Stimulated activated CD4-positive, alpha-beta T cell treated with anti-CD3 and anti-CD28 coated beads, Interleukin-1b, Interleukin-23, amount 100 ng/mL, for 48 hours (primary cell): ENCODE results near the gene IL17RE.
A peak's percentile ranks its signal among the peaks of the same experiment; 100 is the strongest.
"Not testable (repeated sequence)": the region's sequence is repeated elsewhere in the genome, so short reads cannot be mapped to it uniquely, and the experiment has no call there.

Source experiments
- DNase-seq: peaks from one replicate; pipeline ENCODE4 v3.0.0-alpha.2; 2020

The IL17RE gene

GRCh38 chr3:9881441-9881840 is 21.2 kb upstream of the IL17RE start:
- DNase-seq: no peak

- no peak for DNase-seq
These were observed 18.7 kb upstream of the IL17RE start for GRCh38 chr3:9883706-9884554.

GRCh38 chr3:9884555-9885165 is 18.0 kb upstream of the IL17RE start:
- DNase-seq: no peak

GRCh38 chr3:9886328-9886727 is 16.3 kb upstream of the IL17RE start:
- DNase-seq: no peak

DNA sequence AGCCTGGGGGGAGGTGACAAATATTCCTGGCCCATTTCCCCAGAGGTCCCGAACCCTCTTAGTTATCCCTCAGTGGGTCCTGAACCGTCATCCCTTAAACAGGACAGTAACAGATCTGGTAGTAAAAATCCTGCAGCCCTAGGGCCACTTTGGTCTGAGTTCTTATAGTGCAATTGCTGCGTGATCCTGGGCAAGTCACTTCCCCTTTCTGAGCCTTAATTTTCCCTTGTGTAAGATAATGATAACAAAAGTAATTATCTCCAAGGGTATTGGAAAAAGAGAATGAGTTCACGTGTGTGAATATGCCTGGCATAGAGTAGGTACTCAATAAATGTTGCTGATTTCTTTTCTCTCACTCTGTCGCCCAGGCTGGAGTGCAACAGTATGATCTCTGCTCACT is 15.2 kb upstream of the IL17RE start:
- no peak for DNase-seq

- no peak for DNase-seq
These were observed 14.1 kb upstream of the IL17RE start for GRCh38 chr3:9888540-9888939.

DNA sequence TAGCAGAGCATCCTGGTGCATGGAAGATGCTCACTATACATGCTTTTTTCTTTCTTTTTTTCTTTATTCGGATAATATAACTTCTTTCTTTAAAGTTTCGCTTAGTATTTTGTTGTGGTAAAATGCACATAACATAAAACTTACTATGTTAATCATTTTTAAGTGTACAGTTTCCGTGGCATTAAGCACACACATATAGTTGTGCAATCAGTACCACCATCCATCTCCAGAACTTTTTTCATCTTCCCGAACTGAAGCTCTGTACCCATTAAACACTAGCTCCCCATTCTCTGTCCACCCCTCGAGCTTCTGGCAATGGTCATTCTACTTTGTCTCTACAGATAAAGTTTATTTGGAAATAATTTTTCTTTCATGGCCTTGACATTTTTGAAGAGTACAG is 13.2 kb upstream of the IL17RE start:
- no peak for DNase-seq

DNA sequence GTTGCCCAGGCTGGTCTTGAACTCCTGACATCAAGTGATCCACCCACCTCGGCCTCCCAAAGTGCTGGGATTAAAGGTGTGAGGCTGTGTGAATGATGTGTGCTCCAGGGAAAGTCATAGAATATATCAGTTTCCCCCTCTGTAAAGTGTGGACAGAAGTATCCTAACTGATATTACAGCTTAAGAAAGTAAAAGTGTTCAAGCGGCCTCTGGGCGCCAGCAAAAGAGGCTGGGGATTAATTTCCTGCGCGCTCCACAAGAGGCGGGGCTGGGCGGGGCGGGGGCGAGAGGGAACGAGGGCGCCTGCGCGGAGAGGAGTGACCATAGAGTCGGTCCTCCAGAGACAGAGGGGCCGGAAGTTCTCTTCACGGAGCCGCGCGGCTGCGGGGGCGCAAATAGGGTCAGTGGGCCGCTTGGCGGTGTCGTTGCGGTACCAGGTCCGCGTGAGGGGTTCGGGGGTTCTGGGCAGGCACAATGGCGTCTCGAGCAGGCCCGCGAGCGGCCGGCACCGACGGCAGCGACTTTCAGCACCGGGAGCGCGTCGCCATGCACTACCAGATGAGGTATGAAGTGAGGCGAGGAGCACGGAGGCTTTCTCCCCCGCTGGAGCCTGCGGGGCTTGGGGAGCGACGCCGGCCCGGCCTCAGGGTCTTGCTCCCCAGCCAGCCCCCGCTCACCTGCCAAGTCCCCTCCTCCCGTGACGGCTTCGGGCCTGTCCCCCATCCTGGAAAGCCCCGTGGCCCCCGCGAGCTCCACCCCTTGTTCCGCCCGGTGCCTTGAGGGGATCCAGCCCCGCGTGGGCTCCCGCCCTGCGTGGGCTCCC is 12.2 kb upstream of the IL17RE start, which contains the start of gene JAGN1:
Gene JAGN1 (plus strand): TSS at position 362 of the 823 bp plus-strand sequence. CDS start 113 bp downstream, at position 475.
- peak; percentile 91 for DNase-seq

GRCh38 chr3:9891072-9891622 is 11.5 kb upstream of the IL17RE start:
- DNase-seq: no peak

GRCh38 chr3:9893739-9894138 is 8.9 kb upstream of the IL17RE start:
- no peak for DNase-seq

DNA sequence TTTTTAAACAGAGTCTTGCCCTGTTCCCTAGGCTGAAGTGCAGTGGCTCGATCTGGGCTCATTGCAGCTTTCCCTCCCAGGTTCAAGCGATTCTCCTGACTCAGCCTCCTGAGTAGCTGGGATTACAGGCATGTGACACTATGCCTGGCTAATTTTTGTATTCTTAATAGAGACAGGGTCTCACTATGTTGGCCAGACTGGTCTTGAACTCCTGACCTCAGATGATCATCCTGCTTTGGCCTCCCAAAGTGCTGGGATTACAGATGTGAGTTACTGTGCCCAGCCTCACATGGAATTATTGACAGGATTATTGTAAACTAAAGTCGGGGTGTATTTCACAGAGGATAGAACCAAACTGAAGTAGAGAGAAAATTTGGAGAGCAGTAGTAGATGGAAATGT is 6.9 kb upstream of the IL17RE start:
- DNase-seq: not testable (repeated sequence)

- not testable (repeated sequence) for DNase-seq
These were observed 5.8 kb upstream of the IL17RE start for GRCh38 chr3:9896755-9897407.

- DNase-seq: no peak
These were observed 5.0 kb upstream of the IL17RE start for GRCh38 chr3:9897408-9898372.

- DNase-seq: no peak
These were observed 4.0 kb upstream of the IL17RE start for GRCh38 chr3:9898467-9899241.

- DNase-seq: no peak
These were observed 3.3 kb upstream of the IL17RE start for GRCh38 chr3:9899289-9899791.

DNA sequence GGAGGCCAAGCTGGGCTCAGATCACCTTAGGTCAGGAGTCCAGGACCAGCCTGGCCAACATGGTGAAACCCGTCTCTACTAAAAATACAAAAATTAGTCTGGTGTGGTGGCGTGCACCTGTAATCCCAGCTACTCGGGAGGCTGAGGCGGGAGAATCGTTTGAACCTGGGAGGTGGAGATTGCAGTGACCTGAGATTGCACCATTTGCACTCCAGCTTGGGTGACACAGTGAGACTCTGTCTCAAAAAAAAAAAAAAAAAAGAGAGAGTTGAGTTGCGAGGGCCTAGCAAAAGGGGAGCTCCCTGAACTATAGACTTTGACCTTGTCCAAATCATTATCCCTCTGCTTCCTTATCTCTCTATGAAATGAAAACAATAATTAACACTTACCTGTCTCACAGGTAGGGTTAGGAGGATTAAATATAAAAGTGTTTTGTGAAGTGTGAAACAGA is 1.7 kb upstream of the IL17RE start:
- DNase-seq: not testable (repeated sequence)

DNA sequence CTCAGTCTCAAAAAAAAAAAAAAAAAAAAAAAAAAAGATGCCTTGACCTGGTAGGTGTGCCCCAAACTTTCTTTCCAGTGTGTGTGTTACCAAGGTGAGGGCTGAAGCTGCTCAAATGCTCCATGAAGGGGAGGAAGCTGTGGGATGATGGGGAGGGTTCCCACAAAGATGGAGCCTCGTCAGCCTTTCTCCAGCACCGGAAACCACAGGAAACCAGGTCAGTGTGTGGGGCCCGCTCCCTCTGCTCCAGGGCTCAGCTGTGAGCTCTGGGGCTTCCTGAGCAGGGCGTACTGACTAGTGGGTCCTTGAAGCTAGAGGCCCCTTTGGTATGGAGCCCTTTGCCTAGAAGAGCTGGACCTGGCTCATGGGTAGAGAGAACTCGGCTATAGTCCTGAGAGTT is 681 bp upstream of the IL17RE start:
- DNase-seq: peak; percentile 35

DNA sequence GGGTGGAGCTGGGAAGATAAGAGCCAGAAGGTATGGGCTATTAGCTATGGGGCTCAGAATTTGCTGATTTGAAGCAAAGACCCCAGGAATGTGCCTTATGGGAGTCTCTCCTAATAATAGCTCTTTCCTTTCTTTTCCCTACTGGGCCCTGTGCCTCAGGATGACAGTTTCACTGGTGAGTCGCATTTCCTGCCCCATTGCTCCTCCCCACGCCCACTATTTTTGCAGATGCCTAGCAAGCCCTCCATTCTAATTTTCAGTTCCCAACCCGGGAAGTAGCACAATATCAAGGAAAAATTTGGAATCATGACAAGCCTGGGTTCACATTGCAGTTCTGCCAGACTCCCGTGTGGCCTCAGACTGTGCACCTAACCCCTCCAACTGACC is 583 bp downstream of the IL17RE start:
- DNase-seq: no peak

DNA sequence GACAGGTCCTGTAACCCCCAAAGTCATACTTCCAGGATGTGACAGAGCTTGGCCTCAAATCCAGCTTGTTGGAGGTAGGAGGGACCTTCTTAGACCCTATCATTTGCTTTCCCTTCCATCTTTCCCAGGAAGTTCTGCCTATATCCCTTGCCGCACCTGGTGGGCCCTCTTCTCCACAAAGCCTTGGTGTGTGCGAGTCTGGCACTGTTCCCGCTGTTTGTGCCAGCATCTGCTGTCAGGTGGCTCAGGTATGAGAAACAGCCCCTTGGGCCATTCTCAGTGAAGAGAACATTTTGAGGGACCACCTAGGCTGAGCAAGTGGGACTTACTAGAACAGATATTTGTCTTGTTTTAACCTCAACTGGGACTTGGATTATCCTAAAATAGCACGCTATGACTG is 1.3 kb downstream of the IL17RE start:
- DNase-seq: no peak

- DNase-seq: no peak
These were observed 3.8 kb downstream of the IL17RE start for GRCh38 chr3:9906480-9906879.
